Subcutaneous abdominal adipose tissue (tissue), 5 donors: Measurements from ENCODE around the gene NLGN1.

ENCODE experiments used
- H3K27ac ChIP-seq: one replicate; pipeline ENCODE4 v1.7.0; 2013; ENCODE audit warnings: low read depth, mild to moderate bottlenecking, inconsistent platforms, low read length, moderate library complexity
- H3K27me3 ChIP-seq, 5 donors: one replicate each; pipeline ENCODE4 v1.7.0; 2013; ENCODE audit warnings: low read length in 5 of 5, inconsistent platforms in 1 of 5; ENCODE audit not compliant: control insufficient read depth in 5 of 5, insufficient read depth in 4 of 5
- H3K36me3 ChIP-seq, 5 donors: one replicate each; pipeline ENCODE4 v1.7.0; 2013; ENCODE audit warnings: low read length in 5 of 5; ENCODE audit not compliant: control insufficient read depth in 5 of 5, insufficient read depth in 5 of 5
- H3K4me1 ChIP-seq, 5 donors: one replicate each; pipeline ENCODE4 v1.7.0; 2013; ENCODE audit warnings: low read length in 5 of 5, mild to moderate bottlenecking in 3 of 5, moderate library complexity in 1 of 5; ENCODE audit not compliant: control insufficient read depth in 5 of 5, insufficient read depth in 5 of 5
- H3K4me3 ChIP-seq, 5 donors: one replicate each; pipeline ENCODE4 v1.7.0; 2013; ENCODE audit warnings: low read length in 5 of 5, low read depth in 1 of 5
- H3K9ac ChIP-seq, 5 donors: one replicate each; pipeline ENCODE4 v1.7.0; 2013; ENCODE audit warnings: low read length in 5 of 5, mild to moderate bottlenecking in 4 of 5, moderate library complexity in 3 of 5
- H3K9me3 ChIP-seq, 5 donors: one replicate each; pipeline ENCODE4 v1.7.0; 2013; ENCODE audit warnings: low read length in 5 of 5; ENCODE audit not compliant: control insufficient read depth in 5 of 5
- donor health status: healthy.
- donor health status: healthy.
- donor health status: healthy.
- donor health status: healthy.
- donor health status: healthy.

Gene NLGN1

DNA sequence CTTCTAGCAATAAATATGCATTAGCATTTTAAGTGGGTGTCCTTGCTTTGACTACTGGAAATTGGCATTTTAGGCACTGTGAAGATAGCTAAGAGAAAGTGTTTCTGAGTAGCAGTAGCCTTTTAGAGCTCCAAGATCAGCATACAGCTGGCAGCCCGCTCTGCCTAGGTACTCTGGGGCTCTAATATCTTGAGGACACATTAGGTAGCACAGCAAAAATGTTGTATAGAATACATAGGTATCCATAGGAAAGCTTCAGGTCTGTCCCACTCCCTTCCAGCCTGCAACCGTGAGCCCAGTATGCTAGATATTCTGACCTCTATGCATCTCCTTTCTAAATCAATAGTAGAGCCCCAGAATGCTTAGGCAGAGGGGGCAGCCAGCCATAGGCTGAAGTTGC, 670.5 kb downstream of the NLGN1 start:
- Histone ChIP-seq H3K9ac (no peak overlapping the region), H3K27ac (no peak overlapping the region), H3K27me3 (no peaks in the 10 kb centered on the region), H3K36me3 (no peaks in the 10 kb centered on the region), H3K9me3 (peaks cover 0 to 2% (median 0%) of the 10 kb centered on the region in 5 donors), H3K4me1 (no peaks in the 10 kb centered on the region), H3K4me3 (no peak overlapping the region)

DNA sequence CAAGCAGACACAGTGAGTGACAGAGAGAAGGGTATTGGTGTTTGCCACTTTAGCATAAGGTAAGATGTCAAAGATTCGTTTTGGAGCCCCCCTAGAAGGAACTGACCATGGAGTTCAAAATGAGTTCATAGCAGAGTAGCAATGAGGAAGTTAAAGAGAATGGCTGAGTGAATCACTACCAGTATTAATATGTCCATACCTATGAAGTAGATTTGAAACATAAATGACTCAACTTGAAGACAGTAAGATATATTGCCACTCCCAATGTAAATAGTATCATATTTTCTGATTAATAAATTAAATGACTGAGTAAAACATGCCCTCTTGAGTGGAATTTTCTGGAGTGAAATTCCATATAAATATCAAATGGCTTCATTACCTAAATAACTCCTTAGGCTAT, 675.1 kb downstream of the NLGN1 start:
- Histone ChIP-seq H3K4me1 (no peaks in the 10 kb centered on the region), H3K9me3 (no peaks in the 10 kb centered on the region), H3K27ac (no peak overlapping the region), H3K9ac (no peak overlapping the region), H3K36me3 (no peaks in the 10 kb centered on the region), H3K4me3 (no peak overlapping the region), H3K27me3 (no peaks in the 10 kb centered on the region)

DNA sequence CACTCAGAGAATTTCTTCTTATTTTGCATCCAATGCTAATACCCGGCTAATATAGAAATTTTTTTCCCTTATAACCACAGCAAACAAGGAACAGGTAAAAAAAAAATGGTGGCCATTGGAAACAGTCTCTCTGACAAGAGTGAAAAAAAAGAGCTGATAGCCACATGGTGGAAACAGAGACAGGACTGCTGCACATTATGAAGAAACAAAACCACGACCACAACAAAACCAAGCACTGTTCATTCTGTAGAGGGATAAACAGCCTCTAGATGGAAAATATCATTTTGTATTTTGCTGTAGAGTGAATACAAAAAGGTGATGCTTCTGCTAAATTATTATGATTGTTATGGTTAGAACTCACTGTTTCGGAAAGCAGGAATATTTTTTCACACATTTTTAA, 686.2 kb downstream of the NLGN1 start:
- no peaks in the 10 kb centered on the region for H3K27me3 ChIP-seq

DNA sequence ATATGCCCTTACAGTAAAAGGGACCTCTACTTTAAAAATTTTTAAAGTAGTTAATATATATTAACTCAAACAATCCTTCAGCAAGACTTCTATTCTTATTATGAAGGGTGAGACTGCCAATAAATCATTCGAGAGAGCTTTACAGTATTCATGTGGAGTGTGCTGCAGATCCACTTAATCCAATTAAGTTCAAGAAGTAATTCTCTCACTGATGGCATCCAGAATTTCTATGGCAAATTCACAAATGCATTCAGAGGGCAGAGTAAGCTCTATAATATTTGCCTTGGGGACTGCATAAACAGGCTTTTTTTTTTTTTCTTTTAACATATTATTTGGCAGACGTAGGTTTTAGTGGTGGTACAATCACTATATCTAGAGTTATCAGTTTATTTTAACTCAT, 692.0 kb downstream of the NLGN1 start:
- H3K27ac ChIP-seq, result no peak overlapping the region
- no peak overlapping the region for H3K9ac ChIP-seq
- H3K27me3 ChIP-seq, result no peaks in the 10 kb centered on the region
- no peaks in the 10 kb centered on the region for H3K36me3 ChIP-seq
- H3K9me3 ChIP-seq, result no peaks in the 10 kb centered on the region
- H3K4me3 ChIP-seq, result no peak overlapping the region
- no peaks in the 10 kb centered on the region for H3K4me1 ChIP-seq

More for the DNA sequence above, 686.2 kb downstream of the NLGN1 start:
- Histone ChIP-seq H3K36me3 (no peaks in the 10 kb centered on the region), H3K9ac (no peak overlapping the region), H3K9me3 (no peaks in the 10 kb centered on the region), H3K4me3 (no peak overlapping the region), H3K27ac (no peak overlapping the region), H3K4me1 (no peaks in the 10 kb centered on the region)

DNA sequence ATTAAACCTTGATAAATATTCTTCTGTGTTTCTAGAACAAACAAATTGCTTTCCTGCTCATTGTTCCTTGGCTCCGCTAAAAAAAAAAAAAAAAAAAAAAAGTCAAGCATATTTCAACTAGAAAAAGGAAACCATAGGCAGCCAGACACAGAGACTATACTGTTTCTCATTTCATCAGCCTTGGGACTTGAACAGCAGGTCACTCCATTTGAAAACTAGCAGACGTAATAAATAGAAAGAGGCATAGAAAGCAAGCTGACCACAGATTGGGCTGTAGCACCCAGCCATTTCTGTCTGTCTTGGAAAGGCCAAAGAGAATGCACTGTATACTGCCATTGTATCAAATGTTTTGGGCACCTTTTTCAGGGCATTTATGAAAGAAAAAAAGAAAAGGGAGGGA, 697.1 kb downstream of the NLGN1 start:
- Histone ChIP-seq H3K4me1 (no peaks in the 10 kb centered on the region), H3K36me3 (no peaks in the 10 kb centered on the region), H3K9me3 (no peaks in the 10 kb centered on the region), H3K27ac (no peak overlapping the region), H3K27me3 (no peaks in the 10 kb centered on the region), H3K9ac (no peak overlapping the region), H3K4me3 (no peak overlapping the region)

DNA sequence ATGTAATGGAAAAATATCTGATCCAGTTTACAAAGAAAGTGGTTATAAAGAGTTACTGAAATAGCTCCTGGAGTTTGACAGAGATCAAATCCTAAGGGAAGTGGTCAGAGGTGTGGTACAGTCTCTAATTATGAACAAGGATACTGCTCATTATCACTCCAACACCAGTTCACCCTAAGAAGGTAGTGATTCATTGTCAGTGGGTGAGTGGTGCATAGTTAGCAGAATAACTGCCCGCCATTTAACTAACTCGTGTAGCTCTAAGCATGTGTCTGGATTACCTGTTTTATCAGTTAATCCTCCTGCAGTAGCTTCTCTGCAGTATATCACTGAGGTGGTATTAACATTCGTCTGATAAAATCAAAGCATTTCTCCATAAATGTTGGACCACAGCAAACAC, 700.1 kb downstream of the NLGN1 start:
- Histone ChIP-seq H3K36me3 (no peaks in the 10 kb centered on the region), H3K9ac (no peak overlapping the region), H3K27ac (no peak overlapping the region), H3K4me1 (no peaks in the 10 kb centered on the region), H3K9me3 (no peaks in the 10 kb centered on the region), H3K27me3 (no peaks in the 10 kb centered on the region), H3K4me3 (no peak overlapping the region)

DNA sequence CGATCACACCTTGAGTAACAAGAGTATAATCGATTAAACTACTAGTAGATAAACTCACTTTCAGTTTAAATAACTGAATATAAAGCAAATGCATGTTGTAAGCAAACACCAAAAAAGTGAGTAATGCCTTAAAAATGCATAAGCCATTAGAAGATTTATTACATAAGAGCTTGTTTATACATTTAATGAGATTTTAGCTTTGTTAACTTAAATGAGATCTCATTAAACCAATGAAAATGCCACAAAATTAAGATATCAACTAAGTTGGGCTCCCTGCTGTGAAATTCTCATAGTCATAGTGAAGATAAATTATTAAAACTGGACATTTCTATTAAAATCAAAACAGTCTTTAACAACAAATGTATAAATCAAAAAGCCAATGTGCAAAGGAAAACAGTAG, 701.2 kb downstream of the NLGN1 start:
- Histone ChIP-seq H3K36me3 (no peaks in the 10 kb centered on the region), H3K4me3 (no peak overlapping the region), H3K27ac (no peak overlapping the region), H3K9me3 (no peaks in the 10 kb centered on the region), H3K4me1 (no peaks in the 10 kb centered on the region), H3K9ac (no peak overlapping the region), H3K27me3 (no peaks in the 10 kb centered on the region)

DNA sequence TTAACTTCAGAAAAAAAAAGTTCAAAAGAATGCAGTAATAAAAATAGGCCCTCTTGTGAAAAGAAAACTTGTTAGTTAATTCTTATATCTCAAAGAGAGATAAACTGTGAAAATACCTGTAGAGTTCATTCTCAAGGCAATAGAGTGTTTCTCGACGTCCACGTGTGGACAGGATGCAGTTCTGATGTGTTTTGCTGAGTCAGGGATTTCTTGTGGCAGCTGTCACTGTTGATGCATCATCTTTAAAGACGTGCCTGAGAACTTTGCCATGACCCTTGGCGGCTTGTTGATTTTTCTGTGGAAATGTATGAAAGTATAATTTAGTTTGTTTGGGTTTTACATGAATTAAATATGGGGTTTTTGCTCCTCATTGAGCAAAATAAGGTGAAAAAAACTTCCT, 702.2 kb downstream of the NLGN1 start:
- Histone ChIP-seq H3K27ac (no peak overlapping the region), H3K9me3 (no peaks in the 10 kb centered on the region), H3K9ac (no peak overlapping the region), H3K4me3 (no peak overlapping the region), H3K27me3 (no peaks in the 10 kb centered on the region), H3K4me1 (no peaks in the 10 kb centered on the region), H3K36me3 (no peaks in the 10 kb centered on the region)

DNA sequence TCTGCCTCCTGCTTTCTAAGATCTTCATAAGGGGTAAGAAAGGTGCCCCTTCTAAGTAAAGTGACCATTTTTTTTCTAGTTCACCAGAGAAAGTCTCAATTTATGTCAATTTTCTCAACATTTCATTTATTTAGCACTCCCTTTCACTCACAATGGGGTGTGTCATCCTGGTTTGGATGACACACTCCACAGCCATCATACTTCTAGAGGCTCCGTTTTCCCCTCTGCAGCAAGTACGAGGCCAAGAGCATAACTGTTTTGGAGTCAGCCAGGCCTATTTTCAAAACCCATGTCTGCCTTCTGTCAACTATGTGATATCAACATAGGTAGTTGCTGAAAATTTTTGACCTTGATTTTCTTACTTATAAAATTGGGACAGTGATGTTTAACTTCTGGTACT, 703.2 kb downstream of the NLGN1 start:
- no peak overlapping the region for H3K9ac ChIP-seq
- no peaks in the 10 kb centered on the region for H3K4me1 ChIP-seq
- H3K27me3 ChIP-seq, result no peaks in the 10 kb centered on the region
- no peak overlapping the region for H3K27ac ChIP-seq
- H3K9me3 ChIP-seq, result no peaks in the 10 kb centered on the region
- H3K4me3 ChIP-seq, result no peak overlapping the region
- H3K36me3 ChIP-seq, result no peaks in the 10 kb centered on the region

DNA sequence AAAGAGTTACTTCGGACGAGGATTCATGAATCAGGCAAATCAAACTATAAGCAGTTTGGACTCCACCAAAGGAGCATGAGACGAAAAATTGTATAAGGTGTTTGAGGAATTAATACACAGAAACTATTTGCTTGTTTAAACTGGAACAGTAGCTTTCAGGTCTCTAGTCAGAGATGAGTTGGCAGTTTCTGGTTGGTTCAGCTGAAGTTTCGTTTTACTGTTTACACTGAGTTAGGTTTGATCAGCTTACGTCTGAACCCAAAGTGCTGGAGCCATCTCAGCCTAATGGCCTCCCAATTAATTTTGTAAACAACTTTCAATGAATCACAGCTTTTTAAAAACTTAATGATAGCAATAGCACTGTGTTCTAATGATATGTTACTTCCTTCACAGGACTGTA, 703.7 kb downstream of the NLGN1 start:
- Histone ChIP-seq H3K9ac (no peak overlapping the region), H3K4me1 (no peaks in the 10 kb centered on the region), H3K27me3 (no peaks in the 10 kb centered on the region), H3K27ac (no peak overlapping the region), H3K36me3 (no peaks in the 10 kb centered on the region), H3K4me3 (no peak overlapping the region), H3K9me3 (no peaks in the 10 kb centered on the region)

DNA sequence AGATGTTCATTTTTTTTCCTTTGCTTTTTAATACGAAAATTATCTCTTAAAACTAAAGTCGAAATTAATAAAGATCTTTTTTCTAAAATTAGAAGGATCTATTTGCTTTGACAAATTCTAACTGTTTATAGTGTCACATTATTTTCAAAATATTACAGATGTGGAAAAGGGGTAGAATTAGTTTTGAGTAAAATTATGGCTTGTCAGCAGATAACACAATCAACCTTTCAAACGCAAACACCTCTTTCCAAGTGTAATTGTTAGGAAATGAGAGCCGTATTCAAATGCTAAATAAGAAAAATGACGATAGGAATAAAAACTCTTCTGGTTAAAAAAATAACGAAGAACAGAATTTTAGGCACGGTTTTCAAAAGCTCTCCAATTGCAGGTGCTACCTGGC, 704.7 kb downstream of the NLGN1 start:
- H3K9me3 ChIP-seq, result no peaks in the 10 kb centered on the region
- H3K27ac ChIP-seq, result no peak overlapping the region
- no peak overlapping the region for H3K9ac ChIP-seq
- H3K4me1 ChIP-seq, result no peaks in the 10 kb centered on the region
- H3K4me3 ChIP-seq, result no peak overlapping the region
- H3K36me3 ChIP-seq, result no peaks in the 10 kb centered on the region
- H3K27me3 ChIP-seq, result no peaks in the 10 kb centered on the region
